Activated CD4-positive, alpha-beta T cell treated with anti-CD3 and anti-CD28 coated beads for 36 hours (primary cell): ENCODE data around the gene PRC1. TPM values are rescaled to one million over a fixed set of nuclear protein-coding genes. Genes with fewer than 3 reads are reported as not detected.
"Not testable (repeated sequence)": the region's sequence is repeated elsewhere in the genome, so short reads cannot be mapped to it uniquely, and the experiment has no call there.

ENCODE experiments used
- ATAC-seq: fragments of 200-7000 bp; cut with Tn5 transposase; one replicate; pipeline ENCODE4 v1.10.0; 2021; ENCODE audit warnings: mild to moderate bottlenecking, moderate library complexity
- CTCF ChIA-PET: fragments of 350-600 bp; sonication (Branson Sonifier 250); formaldehyde crosslinking; loops from one replicate; lab custom pipeline; 2021; ENCODE audit warnings: antibody characterized with exemption; lab: Charles Lee
- POLR2A ChIA-PET: fragments of 350-600 bp; sonication (Branson Sonifier 250); formaldehyde crosslinking; loops from one replicate; lab custom pipeline; 2021; ENCODE audit warnings: antibody characterized with exemption, inconsistent platforms; lab: Charles Lee
- DNase-seq: peaks from one replicate; pipeline ENCODE4 v3.0.0-alpha.2; 2020
- H3K27ac Mint-ChIP-seq: one replicate; pipeline ENCODE4 v1.8.0; 2021; ENCODE audit warnings: mixed read lengths
- H3K27me3 Mint-ChIP-seq: one replicate; pipeline ENCODE4 v1.8.0; 2021; ENCODE audit warnings: mixed read lengths
- H3K36me3 Mint-ChIP-seq: one replicate; pipeline ENCODE4 v1.8.0; 2021; ENCODE audit warnings: low read depth, mixed read lengths
- H3K4me1 Mint-ChIP-seq: one replicate; pipeline ENCODE4 v1.8.0; 2021; ENCODE audit warnings: mixed read lengths
- H3K4me3 Mint-ChIP-seq: one replicate; pipeline ENCODE4 v1.8.0; 2021; ENCODE audit warnings: mild to moderate bottlenecking, moderate library complexity, mixed read lengths
- H3K9me3 Mint-ChIP-seq: one replicate; pipeline ENCODE4 v1.8.0; 2021; ENCODE audit warnings: low read depth, mixed read lengths
- intact Hi-C, 2 experiments: fragments of 100-400 bp; cut with DNase I in 1 of 2; cut with micrococcal nuclease in 1 of 2; formaldehyde crosslinking; loops; one replicate each; pipeline versions ENCODE4 v1.14.2 to v1.15.1; 2022 to 2024; cut with DNase I, micrococcal nuclease
- total RNA-seq, 2 experiments: library from RNA; stranded (reverse); gene quantifications; one replicate each; pipeline ENCODE4 v1.2.3, GENCODE V29; 2021

Gene PRC1
- total RNA-seq, 2 experiments from 2014 or later: 111 to 157 TPM

DNA sequence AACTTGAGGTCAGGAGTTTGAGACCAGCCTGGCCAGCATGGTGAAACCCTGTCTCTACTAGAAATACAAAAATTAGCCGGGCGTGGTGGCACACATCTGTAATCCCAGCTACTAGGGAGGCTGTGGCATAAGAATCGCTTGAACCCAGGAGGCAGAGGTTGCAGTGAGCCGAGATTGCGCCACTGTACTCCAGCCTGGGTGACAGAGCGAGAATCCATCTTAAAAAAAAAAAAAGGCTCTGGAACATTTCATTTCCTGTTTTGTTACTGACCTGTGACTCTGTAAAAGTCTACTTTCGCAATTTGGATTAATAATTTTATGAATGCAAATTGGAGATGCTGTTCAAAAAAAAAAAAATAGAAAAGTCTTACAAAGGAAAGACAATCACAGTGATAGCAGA, 66.2 kb downstream of the PRC1 start:
- H3K27me3 Mint-ChIP-seq, DNase-seq, POLR2A ChIA-PET, H3K9me3 Mint-ChIP-seq, H3K27ac Mint-ChIP-seq, intact Hi-C loops, ATAC-seq: not testable (repeated sequence)
- H3K36me3 Mint-ChIP-seq: peaks cover 27% of the 10 kb centered on the region
- CTCF ChIA-PET: interaction anchor here (0.6 to 8.6 kb wide), 2 partner anchors 25 to 118 kb away, joined by 4 to 164 read pairs; partner anchors contain the start of gene MAN2A2
- H3K4me1 Mint-ChIP-seq: peaks cover 43% of the 10 kb centered on the region
- H3K4me3 Mint-ChIP-seq: peak overlapping the region; percentile 29

- POLR2A ChIA-PET, H3K27ac Mint-ChIP-seq, ATAC-seq, H3K9me3 Mint-ChIP-seq, H3K27me3 Mint-ChIP-seq, intact Hi-C loops, H3K4me3 Mint-ChIP-seq, DNase-seq: not testable (repeated sequence)
- Mint-ChIP-seq H3K4me1 (peaks cover 51% of the 10 kb centered on the region), H3K36me3 (peaks cover 25% of the 10 kb centered on the region)
- CTCF ChIA-PET: interaction anchor here (0.8 to 1.1 kb wide), 2 partner anchors 55 to 99 kb away, joined by 3 to 4 read pairs; no protein-coding TSS in a partner anchor
These were observed 67.6 kb downstream of the PRC1 start for GRCh38 chr15:90926766-90927165.

DNA sequence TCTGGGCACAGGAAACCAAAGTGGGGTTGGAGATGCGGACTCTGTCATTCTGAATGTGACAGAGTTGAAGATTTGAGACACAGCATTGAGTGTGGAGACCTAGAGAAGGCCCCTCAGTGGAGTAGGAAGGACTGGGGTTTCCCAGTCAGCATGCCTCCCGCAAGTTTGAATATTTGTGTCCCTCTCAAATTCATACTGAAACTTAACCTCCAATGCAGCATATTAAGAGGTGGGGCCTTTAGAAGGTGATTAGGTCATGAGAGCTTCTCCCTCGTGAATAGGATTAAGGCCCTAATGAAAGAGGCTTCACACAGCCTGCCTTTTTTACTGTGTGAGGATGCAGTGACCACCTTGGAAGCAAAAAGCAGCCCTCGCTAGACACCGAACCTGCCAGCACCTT, 70.0 kb downstream of the PRC1 start:
- ChIA-PET POLR2A (no interaction called here), CTCF (interaction anchor here (1.7 to 3.4 kb wide), 2 partner anchors 10 to 22 kb away, joined by 11 to 16 read pairs; partner anchors contain the start of genes MAN2A2 and UNC45A)
- no peak overlapping the region for H3K4me3 Mint-ChIP-seq
- peaks cover 34% of the 10 kb centered on the region for H3K4me1 Mint-ChIP-seq
- DNase-seq (peak; percentile 41), ATAC-seq (peak; percentile 72)
- H3K36me3 Mint-ChIP-seq: peaks cover 24% of the 10 kb centered on the region
- no peaks in the 10 kb centered on the region for H3K27me3 Mint-ChIP-seq
- intact Hi-C loops: no loop called here
- no peaks in the 10 kb centered on the region for H3K9me3 Mint-ChIP-seq
- H3K27ac Mint-ChIP-seq: peak overlapping the region; percentile 58

- H3K4me3 Mint-ChIP-seq, intact Hi-C loops, H3K27me3 Mint-ChIP-seq, H3K27ac Mint-ChIP-seq, H3K9me3 Mint-ChIP-seq: not testable (repeated sequence)
- ATAC-seq (peak; percentile 93), DNase-seq (peak; percentile 71)
- Mint-ChIP-seq H3K4me1 (peaks cover 28% of the 10 kb centered on the region), H3K36me3 (peaks cover 32% of the 10 kb centered on the region)
- CTCF ChIA-PET: interaction anchor here (0.6 to 4.2 kb wide), 7 partner anchors 10 to 273 kb away, joined by 3 to 37 read pairs (median 3); partner anchors contain the start of genes HDDC3, MAN2A2 and RCCD1
- POLR2A ChIA-PET: interaction anchor here (0.6 to 0.8 kb wide), 4 partner anchors 8 to 517 kb away, joined by 3 to 5 read pairs (median 3); no protein-coding TSS in a partner anchor
These were observed 71.5 kb downstream of the PRC1 start for GRCh38 chr15:90922712-90923322.

DNA sequence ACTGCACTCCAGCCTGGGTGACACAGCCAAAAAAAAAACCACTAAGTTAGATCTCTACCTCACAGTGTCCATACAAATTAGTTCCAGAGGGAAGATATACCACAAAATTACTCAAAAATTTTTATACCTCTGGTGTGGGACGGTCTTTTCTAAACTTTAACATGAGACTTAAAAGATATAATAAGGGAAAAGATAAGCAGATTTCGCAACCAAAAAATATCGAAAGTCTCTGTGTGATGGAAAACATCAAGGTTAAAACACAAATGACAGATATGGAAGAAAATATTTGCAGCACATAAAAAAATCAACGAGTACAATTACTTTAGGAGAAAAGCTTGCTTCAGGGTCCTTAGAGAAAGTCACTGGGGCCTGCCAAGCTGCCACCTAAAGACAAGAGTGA, 72.4 kb downstream of the PRC1 start:
- ATAC-seq (no peak), DNase-seq (no peak)
- intact Hi-C loops: no loop called here
- Mint-ChIP-seq H3K4me1 (peaks cover 28% of the 10 kb centered on the region), H3K27me3 (no peaks in the 10 kb centered on the region), H3K4me3 (no peak overlapping the region), H3K36me3 (peaks cover 38% of the 10 kb centered on the region), H3K27ac (no peak overlapping the region), H3K9me3 (no peaks in the 10 kb centered on the region)
- CTCF ChIA-PET: interaction anchor here (0.8 to 4.2 kb wide), 6 partner anchors 11 to 623 kb away, joined by 3 to 37 read pairs (median 3); partner anchors contain the start of genes HDDC3, MAN2A2 and RCCD1
- POLR2A ChIA-PET: no interaction called here

DNA sequence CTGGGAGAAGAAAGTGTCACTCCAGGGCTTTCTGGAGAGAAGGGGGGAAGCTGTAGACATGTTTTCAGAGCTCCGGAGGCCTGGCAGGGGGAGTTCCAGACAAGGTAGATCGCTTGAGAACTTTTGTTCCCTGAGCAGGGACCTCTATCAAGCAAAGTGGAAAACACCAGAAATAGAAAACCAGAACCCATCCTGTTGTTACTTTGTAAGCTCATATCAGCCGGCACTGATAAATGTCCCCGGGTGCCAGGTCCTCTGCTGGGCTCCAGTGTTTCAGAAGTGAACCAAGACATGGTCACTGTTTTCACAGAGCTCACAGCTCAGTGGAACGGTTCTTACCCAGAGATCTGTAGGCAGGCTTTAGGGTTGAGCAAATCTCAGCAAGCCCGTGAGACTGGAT, 75.5 kb downstream of the PRC1 start:
- peaks cover 50% of the 10 kb centered on the region for H3K36me3 Mint-ChIP-seq

DNA sequence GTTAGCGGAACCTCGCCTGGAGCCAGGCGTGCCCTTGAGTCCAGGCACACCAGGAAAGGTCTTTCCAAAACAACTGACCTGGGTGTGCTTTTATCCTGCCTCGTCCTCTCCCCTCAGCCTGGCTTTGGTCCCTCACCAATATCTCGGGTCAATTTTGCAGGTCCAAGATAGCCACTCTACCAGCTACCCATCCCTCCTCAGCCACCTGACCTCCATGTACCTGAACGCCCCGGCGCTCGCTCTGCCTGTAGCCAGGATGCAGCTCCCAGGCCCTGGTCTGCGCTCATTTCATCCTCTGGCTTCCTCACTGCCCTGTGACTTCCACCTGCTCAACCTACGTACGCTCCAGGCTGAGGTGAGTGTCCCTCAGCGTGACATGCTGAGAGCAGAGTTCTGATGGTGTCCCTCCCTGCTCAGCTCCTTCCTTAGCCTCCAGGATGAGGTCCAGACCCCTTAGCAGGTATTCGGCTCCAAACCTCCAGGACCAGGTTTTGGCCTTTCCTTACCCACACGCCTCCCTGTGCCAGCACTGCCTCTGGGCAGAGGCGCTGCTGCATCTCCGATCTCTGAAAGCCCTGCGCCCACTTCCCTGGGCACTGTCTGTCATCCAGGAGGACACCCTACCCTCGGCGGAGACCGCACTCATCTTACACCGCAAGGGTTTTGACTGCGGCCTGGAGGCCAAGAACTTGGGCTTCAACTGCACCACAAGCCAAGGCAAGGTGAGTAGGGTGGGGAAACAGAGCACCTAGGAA, 76.1 kb downstream of the PRC1 start:
- H3K36me3 Mint-ChIP-seq: peaks cover 55% of the 10 kb centered on the region
- H3K4me1 Mint-ChIP-seq: peaks cover 13% of the 10 kb centered on the region
- ChIA-PET POLR2A (interaction anchor here (1.5 kb wide), 1 partner anchor 14 kb away, joined by 4 read pairs; no protein-coding TSS in a partner anchor), CTCF (interaction anchor here (0.5 to 1.9 kb wide), 3 partner anchors 14 to 327 kb away, joined by 3 to 12 read pairs (median 3); partner anchors contain the start of gene HDDC3)
- no peak overlapping the region for H3K27ac Mint-ChIP-seq
- H3K27me3 Mint-ChIP-seq: no peaks in the 10 kb centered on the region
- no peaks in the 10 kb centered on the region for H3K9me3 Mint-ChIP-seq
- no peak overlapping the region for H3K4me3 Mint-ChIP-seq
- intact Hi-C loops: no loop called here
- ATAC-seq (no peak), DNase-seq (no peak)

More for the DNA sequence above, 75.5 kb downstream of the PRC1 start:
- ChIA-PET POLR2A (interaction anchor here (1.5 kb wide), 1 partner anchor 15 kb away, joined by 4 read pairs; no protein-coding TSS in a partner anchor), CTCF (interaction anchor here (0.7 to 1.9 kb wide), 3 partner anchors 11 to 327 kb away, joined by 3 to 12 read pairs (median 3); partner anchors contain the start of gene HDDC3)
- Mint-ChIP-seq H3K9me3 (no peaks in the 10 kb centered on the region), H3K4me3 (no peak overlapping the region), H3K27ac (no peak overlapping the region), H3K27me3 (no peaks in the 10 kb centered on the region), H3K4me1 (peaks cover 19% of the 10 kb centered on the region)
- ATAC-seq (no peak), DNase-seq (no peak)
- intact Hi-C loops: no loop called here

GRCh38 chr15:90917569-90917968, 76.8 kb downstream of the PRC1 start:
- intact Hi-C loops: no loop called here
- POLR2A ChIA-PET: no interaction called here
- Mint-ChIP-seq H3K36me3 (peaks cover 58% of the 10 kb centered on the region), H3K9me3 (no peaks in the 10 kb centered on the region), H3K4me3 (no peak overlapping the region), H3K27me3 (no peaks in the 10 kb centered on the region), H3K27ac (no peak overlapping the region), H3K4me1 (peaks cover 7% of the 10 kb centered on the region)
- ATAC-seq: no peak
- CTCF ChIA-PET: interaction anchor here (0.5 to 1.9 kb wide), 2 partner anchors 15 to 88 kb away, joined by 3 to 12 read pairs; partner anchors contain the start of gene HDDC3
- DNase-seq: no peak

DNA sequence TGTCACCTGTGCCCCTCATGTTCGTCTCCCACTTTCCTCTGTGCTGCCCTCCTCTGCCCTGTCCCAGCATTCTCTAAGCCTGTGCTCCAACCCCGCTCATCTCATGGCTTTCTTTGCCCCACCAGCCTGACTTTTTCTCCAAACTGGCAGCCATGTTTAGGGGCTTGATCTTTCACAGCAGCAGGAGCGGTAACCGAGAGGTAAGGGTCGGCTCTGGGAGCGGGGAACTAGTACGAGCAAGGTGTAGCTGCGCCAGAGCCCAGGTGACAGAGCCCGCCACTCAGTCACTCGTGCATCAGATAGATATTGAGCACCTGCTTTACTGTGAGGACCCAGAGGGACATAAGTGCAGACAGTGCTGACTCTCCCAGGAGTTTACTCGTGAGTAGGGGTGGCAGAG, 77.9 kb downstream of the PRC1 start:
- intact Hi-C loops: no loop called here
- ATAC-seq: no peak
- Mint-ChIP-seq H3K4me1 (no peaks in the 10 kb centered on the region), H3K36me3 (peaks cover 67% of the 10 kb centered on the region), H3K4me3 (no peak overlapping the region), H3K9me3 (no peaks in the 10 kb centered on the region), H3K27me3 (no peaks in the 10 kb centered on the region), H3K27ac (no peak overlapping the region)
- CTCF ChIA-PET: interaction anchor here (1.2 kb wide), 1 partner anchor 30 kb away, joined by 3 read pairs; no protein-coding TSS in a partner anchor
- no peak for DNase-seq
- POLR2A ChIA-PET: no interaction called here
